Progenitor cell of endocrine pancreas (in vitro differentiated cells): ENCODE data around the gene NUDT3. TPM values are rescaled to one million over a fixed set of nuclear protein-coding genes. Genes with fewer than 3 reads are reported as not detected.

Experiments
- DNase-seq: peaks from one replicate; pipeline ENCODE4 v3.0.0; 2021; ENCODE audit warnings: low spot score; ENCODE audit not compliant: unreplicated experiment
- H3K27ac Mint-ChIP-seq: 2 replicates; pipeline ENCODE4 v1.8.0; 2021; ENCODE audit warnings: mild to moderate bottlenecking, moderate library complexity, mixed read lengths
- H3K27me3 Mint-ChIP-seq: 2 replicates; pipeline ENCODE4 v1.8.0; 2021; ENCODE audit warnings: mixed read lengths
- H3K36me3 Mint-ChIP-seq: 2 replicates; pipeline ENCODE4 v1.8.0; 2022; ENCODE audit warnings: mixed read lengths; ENCODE audit not compliant: insufficient read depth
- H3K4me1 Mint-ChIP-seq: 2 replicates; pipeline ENCODE4 v1.8.0; 2021; ENCODE audit warnings: low read depth, mixed read lengths
- H3K4me3 Mint-ChIP-seq: 2 replicates; pipeline ENCODE4 v1.8.0; 2021; ENCODE audit warnings: low read depth, mild to moderate bottlenecking, moderate library complexity, mixed read lengths
- H3K9me3 Mint-ChIP-seq: 2 replicates; pipeline ENCODE4 v1.8.0; 2021; ENCODE audit warnings: low read depth, mixed read lengths
- CTCF ChIP-seq: fragments of 200-600 bp; sonication (generic); IDR thresholded peaks from one replicate; pipeline ENCODE4 v1.5.0; 2021; ENCODE audit warnings: antibody characterized with exemption, mild to moderate bottlenecking; ENCODE audit not compliant: unreplicated experiment
- total RNA-seq: library from RNA; stranded (reverse); gene quantifications from 2 replicates; pipeline ENCODE4 v1.2.1, GENCODE V29; 2021

Gene NUDT3
- total RNA-seq, 1 donor from 2014 or later, result 20.6 TPM

- peak overlapping the region; percentile 81 for H3K4me3 Mint-ChIP-seq
- H3K4me1 Mint-ChIP-seq, result peaks cover 37% of the 10 kb centered on the region
- peak; percentile 88 for DNase-seq
- no peak for TF ChIP-seq CTCF
- peaks cover 7% of the 10 kb centered on the region for H3K36me3 Mint-ChIP-seq
- peak overlapping the region; percentile 99 for H3K27ac Mint-ChIP-seq
- H3K27me3 Mint-ChIP-seq, result no peaks in the 10 kb centered on the region
- H3K9me3 Mint-ChIP-seq, result no peaks in the 10 kb centered on the region
Measured at GRCh38 chr6:34235307-34236130, 156.9 kb downstream of the NUDT3 start.

GRCh38 chr6:34234667-34235306, 157.7 kb downstream of the NUDT3 start:
- H3K36me3 Mint-ChIP-seq, result peaks cover 4% of the 10 kb centered on the region
- peaks cover 37% of the 10 kb centered on the region for H3K4me1 Mint-ChIP-seq
- peak overlapping the region; percentile 45 for H3K4me3 Mint-ChIP-seq
- no peak for TF ChIP-seq CTCF
- no peaks in the 10 kb centered on the region for H3K27me3 Mint-ChIP-seq
- peak overlapping the region; percentile 96 for H3K27ac Mint-ChIP-seq
- H3K9me3 Mint-ChIP-seq, result no peaks in the 10 kb centered on the region
- no peak for DNase-seq

- Mint-ChIP-seq H3K4me3 (peak overlapping the region; percentile 45), H3K9me3 (no peaks in the 10 kb centered on the region), H3K36me3 (peaks cover 4% of the 10 kb centered on the region), H3K27ac (peak overlapping the region; percentile 96), H3K4me1 (peaks cover 38% of the 10 kb centered on the region), H3K27me3 (no peaks in the 10 kb centered on the region)
- no peak for DNase-seq
- TF ChIP-seq CTCF, result no peak
Measured at GRCh38 chr6:34233867-34234266, 158.6 kb downstream of the NUDT3 start.

- Mint-ChIP-seq H3K9me3 (no peaks in the 10 kb centered on the region), H3K27ac (no peak overlapping the region), H3K36me3 (no peaks in the 10 kb centered on the region), H3K27me3 (no peaks in the 10 kb centered on the region), H3K4me1 (peaks cover 31% of the 10 kb centered on the region), H3K4me3 (no peak overlapping the region)
- DNase-seq, result no peak
- TF ChIP-seq CTCF, result no peak
Measured at GRCh38 chr6:34232901-34233300, 159.6 kb downstream of the NUDT3 start.

- TF ChIP-seq CTCF, result no peak
- Mint-ChIP-seq H3K27me3 (no peaks in the 10 kb centered on the region), H3K27ac (peak overlapping the region; percentile 35)
Measured at GRCh38 chr6:34231566-34232336, 160.7 kb downstream of the NUDT3 start.

More at GRCh38 chr6:34231566-34232336, 160.7 kb downstream of the NUDT3 start:
- no peak for DNase-seq
- Mint-ChIP-seq H3K36me3 (no peaks in the 10 kb centered on the region), H3K9me3 (no peaks in the 10 kb centered on the region), H3K4me3 (no peak overlapping the region), H3K4me1 (peaks cover 38% of the 10 kb centered on the region)
